ENCODE measurements around the gene TTYH2. TPM values are rescaled to one million over a fixed set of nuclear protein-coding genes. Genes with fewer than 3 reads are reported as not detected.

TTYH2 gene
- total and polyA plus RNA-seq, 7 donors = 0.60 to 10.0 (median 4.9) TPM

- TF ChIP-seq CTCF (IDR thresholded peaks at IDR 0.05) = no peak
- TF ChIP-seq EP300 (IDR thresholded peaks at IDR 0.05) = no peak
- no peak for TF ChIP-seq POLR2AphosphoS5 (IDR thresholded peaks at IDR 0.05)
- TF ChIP-seq POLR2A (IDR thresholded peaks at IDR 0.05) = no peak
- no peak overlapping the region for H3K27ac ChIP-seq
- intact Hi-C loops (cut with DNase I) = no loop called here
- peaks cover 0 to 48% (median 38%) of the 10 kb centered on the region in 4 donors for H3K4me1 ChIP-seq
- DNase-seq = no peak
- no peak overlapping the region for H3K4me3 ChIP-seq
- WGBS, 2 donors = 71 to 80% methylated on average over 6 of the region's 6 CpGs
- H3K9me3 ChIP-seq = no peaks in the 10 kb centered on the region
- no peaks in the 10 kb centered on the region for H3K36me3 ChIP-seq
- H3K27me3 ChIP-seq = no peaks in the 10 kb centered on the region
Observed at GRCh38 chr17:74215342-74215727, 2.0 kb downstream of the TTYH2 start.

GRCh38 chr17:74216505-74216904 is 3.1 kb downstream of the TTYH2 start:
- intact Hi-C loops (cut with DNase I) = no loop called here
- H3K9me3 ChIP-seq = no peaks in the 10 kb centered on the region
- no peak overlapping the region for H3K27ac ChIP-seq
- DNase-seq = no peak
- TF ChIP-seq CTCF (IDR thresholded peaks at IDR 0.05) = no peak
- TF ChIP-seq POLR2A (IDR thresholded peaks at IDR 0.05) = no peak
- TF ChIP-seq POLR2AphosphoS5 (IDR thresholded peaks at IDR 0.05) = no peak
- no peak for TF ChIP-seq EP300 (IDR thresholded peaks at IDR 0.05)
- no peaks in the 10 kb centered on the region for H3K27me3 ChIP-seq
- H3K4me3 ChIP-seq = no peak overlapping the region
- 78 to 87% methylated on average over 5 of the region's 5 CpGs for WGBS, 2 donors
- H3K36me3 ChIP-seq = no peaks in the 10 kb centered on the region
- H3K4me1 ChIP-seq = peaks cover 0 to 36% (median 27%) of the 10 kb centered on the region in 4 donors

- Histone ChIP-seq H3K4me1 (peaks cover 0 to 30% (median 21%) of the 10 kb centered on the region in 4 donors), H3K4me3 (no peak overlapping the region), H3K36me3 (no peaks in the 10 kb centered on the region), H3K27ac (no peak overlapping the region), H3K27me3 (no peaks in the 10 kb centered on the region), H3K9me3 (no peaks in the 10 kb centered on the region)
- intact Hi-C loops (cut with DNase I) = no loop called here
- WGBS, 2 donors = 73 to 74% methylated on average over 13 of the region's 13 CpGs
- DNase-seq = no peak
- no peak for TF ChIP-seq CTCF (IDR thresholded peaks at IDR 0.05)
Observed at GRCh38 chr17:74217037-74217730, 3.8 kb downstream of the TTYH2 start.

GRCh38 chr17:74217888-74218287 is 4.5 kb downstream of the TTYH2 start:
- WGBS, 2 donors = 86 to 92% methylated on average over 2 of the region's 2 CpGs
- H3K27ac ChIP-seq = no peak overlapping the region
- H3K36me3 ChIP-seq = peaks cover 0 to 5% (median 0%) of the 10 kb centered on the region in 4 donors
- intact Hi-C loops (cut with DNase I) = no loop called here
- H3K27me3 ChIP-seq = no peaks in the 10 kb centered on the region
- TF ChIP-seq CTCF (IDR thresholded peaks at IDR 0.05) (no peak), POLR2AphosphoS5 (IDR thresholded peaks at IDR 0.05) (no peak), POLR2A (IDR thresholded peaks at IDR 0.05) (no peak), EP300 (IDR thresholded peaks at IDR 0.05) (no peak)
- no peak for DNase-seq
- no peak overlapping the region for H3K4me3 ChIP-seq
- peaks cover 0 to 23% (median 14%) of the 10 kb centered on the region in 4 donors for H3K4me1 ChIP-seq
- H3K9me3 ChIP-seq = no peaks in the 10 kb centered on the region

GRCh38 chr17:74218436-74218835 is 5.1 kb downstream of the TTYH2 start:
- 81 to 89% methylated on average over 8 of the region's 8 CpGs for WGBS, 2 donors
- Histone ChIP-seq H3K9me3 (no peaks in the 10 kb centered on the region), H3K36me3 (peaks cover 0 to 8% (median 0%) of the 10 kb centered on the region in 4 donors), H3K4me3 (no peak overlapping the region), H3K4me1 (peaks cover 0 to 20% (median 13%) of the 10 kb centered on the region in 4 donors), H3K27ac (no peak overlapping the region), H3K27me3 (no peaks in the 10 kb centered on the region)
- intact Hi-C loops (cut with DNase I) = no loop called here
- TF ChIP-seq POLR2AphosphoS5 (IDR thresholded peaks at IDR 0.05) (no peak), POLR2A (IDR thresholded peaks at IDR 0.05) (no peak), CTCF (IDR thresholded peaks at IDR 0.05) (no peak), EP300 (IDR thresholded peaks at IDR 0.05) (no peak)
- no peak for DNase-seq

All from sigmoid colon (tissue), 7 donors.